ENCODE results near the gene KIF21B. TPM values are rescaled to one million over a fixed set of nuclear protein-coding genes. Genes with fewer than 3 reads are reported as not detected.

KIF21B gene
- total and polyA plus RNA-seq, 2 of the 4 experiments (the other 2 are of a cell fraction) = 0.36 to 0.55 TPM

DNA sequence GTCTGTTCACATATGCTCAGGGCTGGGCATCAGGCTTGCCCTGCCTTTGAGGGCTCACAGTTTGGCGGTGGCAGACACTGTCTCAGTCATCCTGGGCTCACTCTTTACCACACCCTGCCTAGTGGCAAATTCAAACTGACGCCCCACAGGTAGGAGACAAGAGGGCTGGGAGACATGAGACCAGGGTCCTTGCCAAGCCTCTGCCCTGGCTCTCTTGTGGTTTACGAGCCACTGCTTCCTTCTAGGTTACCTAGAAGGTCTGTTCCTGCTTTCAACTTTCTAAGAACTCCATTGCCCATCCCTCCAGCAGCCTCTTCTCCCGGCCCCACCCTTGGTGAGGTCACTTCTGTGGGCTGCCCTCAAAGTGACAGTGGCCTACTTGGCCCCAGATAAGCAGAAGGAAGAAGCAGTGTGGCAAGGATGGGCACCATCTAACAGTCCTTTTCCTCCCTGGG, 10.5 kb downstream of the KIF21B start:
- Histone ChIP-seq H3K4me2 (ENCODE audit: low read depth, low read length) (no peak overlapping the region), H2AK5ac (ENCODE audit: low read depth, low read length) (no peak overlapping the region), H4K91ac (ENCODE audit: insufficient read depth, low read depth, low read length) (no peak overlapping the region), H3K23ac (ENCODE audit: low read depth, low read length) (no peak overlapping the region), H2BK15ac (ENCODE audit: low read depth, low read length) (no peak overlapping the region), H2BK5ac (ENCODE audit: low read depth, low read length, poor library complexity, severe bottlenecking) (no peak overlapping the region), H3K79me1 (ENCODE audit: low read depth in 1 of 2, low read length in 2 of 2) (no peaks in the 10 kb centered on the region), H2BK20ac (ENCODE audit: low read depth, low read length) (no peak overlapping the region), H3K27me3 (ENCODE audit: control insufficient read depth, insufficient read depth, low read length) (peaks cover 59% of the 10 kb centered on the region), H3K4me3 (ENCODE audit: insufficient read depth, low read depth, low read length) (no peak overlapping the region), H3K36me3 (ENCODE audit: control insufficient read depth, insufficient read depth, low read length) (no peaks in the 10 kb centered on the region), H3K4ac (ENCODE audit: low read depth, low read length) (no peak overlapping the region), H4K5ac (ENCODE audit: low read depth, low read length) (no peak overlapping the region), H3K9ac (ENCODE audit: low read depth, low read length) (no peak overlapping the region), H3K9me1 (ENCODE audit: insufficient read depth, low read length) (no peaks in the 10 kb centered on the region; the same call in 1 of the 2 replicates), H3K9me3 (ENCODE audit: control insufficient read depth, insufficient read depth, low read length) (no peaks in the 10 kb centered on the region), H3K56ac (ENCODE audit: extremely low read depth, insufficient read depth, low read length) (no peak overlapping the region), H4K8ac (ENCODE audit: low read depth in 2 of 2, low read length in 2 of 2) (no peak overlapping the region), H3K14ac (replicated peaks; ENCODE audit: low read depth, low read length) (no peak overlapping the region), H2AK9ac (replicated peaks; ENCODE audit: low read depth, low read length, poor library complexity) (no peak overlapping the region), H3K27ac (ENCODE audit: insufficient read depth, low read length) (no peak overlapping the region), H2BK120ac (ENCODE audit: low read depth, low read length) (no peak overlapping the region), H3K4me1 (ENCODE audit: control insufficient read depth, insufficient read depth, low read length) (no peaks in the 10 kb centered on the region), H3K18ac (ENCODE audit: low read depth, low read length) (no peak overlapping the region), H4K20me1 (ENCODE audit: insufficient read depth, low read length) (0 out of 2 replicates have a peak, but pooled peaks cover 4% of the 10 kb centered on the region), H2AFZ (replicated peaks; ENCODE audit: low read length, poor library complexity) (no peak overlapping the region)
- TF ChIP-seq FOS (IDR thresholded peaks at IDR 0.05; ENCODE audit: low read depth, low read length) (no peak), RCOR1 (IDR thresholded peaks at IDR 0.05; ENCODE audit: insufficient replicate concordance, low read length) (no peak), SMC3 (IDR thresholded peaks at IDR 0.05; ENCODE audit: low read depth, low read length) (no peak)
- TF ChIP-seq, protein P1, sequence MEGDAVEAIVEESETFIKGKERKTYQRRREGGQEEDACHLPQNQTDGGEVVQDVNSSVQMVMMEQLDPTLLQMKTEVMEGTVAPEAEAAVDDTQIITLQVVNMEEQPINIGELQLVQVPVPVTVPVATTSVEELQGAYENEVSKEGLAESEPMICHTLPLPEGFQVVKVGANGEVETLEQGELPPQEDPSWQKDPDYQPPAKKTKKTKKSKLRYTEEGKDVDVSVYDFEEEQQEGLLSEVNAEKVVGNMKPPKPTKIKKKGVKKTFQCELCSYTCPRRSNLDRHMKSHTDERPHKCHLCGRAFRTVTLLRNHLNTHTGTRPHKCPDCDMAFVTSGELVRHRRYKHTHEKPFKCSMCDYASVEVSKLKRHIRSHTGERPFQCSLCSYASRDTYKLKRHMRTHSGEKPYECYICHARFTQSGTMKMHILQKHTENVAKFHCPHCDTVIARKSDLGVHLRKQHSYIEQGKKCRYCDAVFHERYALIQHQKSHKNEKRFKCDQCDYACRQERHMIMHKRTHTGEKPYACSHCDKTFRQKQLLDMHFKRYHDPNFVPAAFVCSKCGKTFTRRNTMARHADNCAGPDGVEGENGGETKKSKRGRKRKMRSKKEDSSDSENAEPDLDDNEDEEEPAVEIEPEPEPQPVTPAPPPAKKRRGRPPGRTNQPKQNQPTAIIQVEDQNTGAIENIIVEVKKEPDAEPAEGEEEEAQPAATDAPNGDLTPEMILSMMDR (conservative IDR thresholded peaks at IDR 0.05; ENCODE audit: low read depth, low read length) = no peak
- CTCF ChIA-PET = no interaction called here
- BruUV-seq (replicated peaks) = no TSS peak
- ATAC-seq (ENCODE audit: low read depth) = no peak
- WGBS, 2 experiments (ENCODE audit: extremely low coverage in 2 of 2, insufficient read length in 1 of 2) = 100% methylated on average over 2 of the region's 4 CpGs; no CpG with 5 or more reads in 1 of the 2 experiments
- DNase-seq = no peak
- POLR2A ChIA-PET (ENCODE audit: unreplicated experiment) = no interaction called here
- dilution Hi-C loops (cut with HindIII; ENCODE audit: low sequenced_read_pairs, unreplicated experiment) = no loop called here
- intact Hi-C loops (cut with micrococcal nuclease) = no loop called here
- in situ Hi-C loops (cut with MboI; ENCODE audit: low sequenced_read_pairs) = no loop called here

All from IMR-90 (cell line).